ENCODE measurements around the gene TNS3.

DNA sequence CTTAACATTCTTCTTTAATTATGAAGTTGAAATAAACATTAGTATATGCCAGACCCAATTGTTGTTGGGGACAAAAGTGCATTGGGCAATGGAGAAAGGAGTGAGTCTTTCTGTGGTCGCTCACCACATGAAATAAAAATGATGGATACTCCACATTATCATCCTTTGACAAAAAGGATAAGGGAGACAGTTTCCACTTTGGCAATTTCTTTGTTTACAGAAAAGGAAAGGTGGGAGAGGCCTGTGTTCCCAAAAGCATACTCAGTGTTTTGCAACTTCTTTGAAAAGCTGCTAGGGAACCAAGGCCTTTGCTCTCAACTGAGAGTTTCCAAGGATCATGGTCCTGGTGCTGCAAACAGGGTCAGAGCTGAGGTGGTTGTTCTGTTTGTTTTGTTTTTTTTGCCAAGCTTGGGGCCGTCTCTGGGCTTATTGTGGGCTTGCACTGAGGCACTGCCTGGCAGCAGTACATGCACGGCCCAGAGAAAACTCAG lies 341.9 kb downstream of the TNS3 start:
- TF ChIP-seq, protein P1, sequence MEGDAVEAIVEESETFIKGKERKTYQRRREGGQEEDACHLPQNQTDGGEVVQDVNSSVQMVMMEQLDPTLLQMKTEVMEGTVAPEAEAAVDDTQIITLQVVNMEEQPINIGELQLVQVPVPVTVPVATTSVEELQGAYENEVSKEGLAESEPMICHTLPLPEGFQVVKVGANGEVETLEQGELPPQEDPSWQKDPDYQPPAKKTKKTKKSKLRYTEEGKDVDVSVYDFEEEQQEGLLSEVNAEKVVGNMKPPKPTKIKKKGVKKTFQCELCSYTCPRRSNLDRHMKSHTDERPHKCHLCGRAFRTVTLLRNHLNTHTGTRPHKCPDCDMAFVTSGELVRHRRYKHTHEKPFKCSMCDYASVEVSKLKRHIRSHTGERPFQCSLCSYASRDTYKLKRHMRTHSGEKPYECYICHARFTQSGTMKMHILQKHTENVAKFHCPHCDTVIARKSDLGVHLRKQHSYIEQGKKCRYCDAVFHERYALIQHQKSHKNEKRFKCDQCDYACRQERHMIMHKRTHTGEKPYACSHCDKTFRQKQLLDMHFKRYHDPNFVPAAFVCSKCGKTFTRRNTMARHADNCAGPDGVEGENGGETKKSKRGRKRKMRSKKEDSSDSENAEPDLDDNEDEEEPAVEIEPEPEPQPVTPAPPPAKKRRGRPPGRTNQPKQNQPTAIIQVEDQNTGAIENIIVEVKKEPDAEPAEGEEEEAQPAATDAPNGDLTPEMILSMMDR (IDR thresholded peaks at IDR 0.05) = no peak
- no peak for TF ChIP-seq POLR2A (IDR thresholded peaks at IDR 0.05)
